Naive B cell (primary cell): Measurements from ENCODE around the gene HOXC10. TPM values are rescaled to one million over a fixed set of nuclear protein-coding genes. Genes with fewer than 3 reads are reported as not detected.
A peak's percentile ranks its signal among the peaks of the same experiment; 100 is the strongest.

Experiments used
- ATAC-seq, 2 donors: fragments of 150-1000 bp; cut with Tn5 transposase; 2 replicates each; pipeline ENCODE4 v1.10.0; 2021; ENCODE audit warnings: low read depth in 2 of 2, mild to moderate bottlenecking in 2 of 2, moderate library complexity in 2 of 2
- DNase-seq: peaks from one replicate; pipeline ENCODE4 v3.0.0; 2022
- H3K27ac Mint-ChIP-seq, 6 donors: one replicate each; pipeline ENCODE4 v1.8.0; 2020 to 2022; ENCODE audit warnings: mild to moderate bottlenecking in 6 of 6, mixed read lengths in 6 of 6, moderate library complexity in 5 of 6, inconsistent platforms in 2 of 6
- H3K27me3 Mint-ChIP-seq, 3 donors: one replicate each; pipeline ENCODE4 v1.8.0; 2021 to 2022; ENCODE audit warnings: mixed read lengths in 3 of 3, mild to moderate bottlenecking in 1 of 3
- H3K36me3 Mint-ChIP-seq, 2 donors: one replicate each; pipeline ENCODE4 v1.8.0; 2020 to 2022; ENCODE audit warnings: mixed read lengths in 2 of 2, inconsistent platforms in 1 of 2, mild to moderate bottlenecking in 1 of 2
- H3K4me1 Mint-ChIP-seq, 3 donors: one replicate each; pipeline ENCODE4 v1.8.0; 2020 to 2022; ENCODE audit warnings: mixed read lengths in 3 of 3, inconsistent platforms in 1 of 3, mild to moderate bottlenecking in 1 of 3, moderate library complexity in 1 of 3
- H3K4me3 Mint-ChIP-seq, 8 donors: one replicate each; pipeline ENCODE4 v1.8.0; 2020 to 2022; ENCODE audit warnings: mild to moderate bottlenecking in 8 of 8, mixed read lengths in 8 of 8, moderate library complexity in 8 of 8, inconsistent platforms in 2 of 8
- H3K9me3 Mint-ChIP-seq, 7 donors: one replicate each; pipeline ENCODE4 v1.8.0; 2020 to 2022; ENCODE audit warnings: mixed read lengths in 7 of 7, mild to moderate bottlenecking in 5 of 7, inconsistent platforms in 2 of 7, moderate library complexity in 1 of 7
- polyA plus RNA-seq, 6 donors: library from polyadenylated mRNA; unstranded; fragments of 300-500 nt; fragmentation: Illumina TruSeq; gene quantifications; one replicate each; pipeline ENCODE4 v1.2.3, GENCODE V29; 2021; ENCODE audit warnings: low read depth in 6 of 6

Gene HOXC10
- polyA plus RNA-seq, 6 donors from 2014 or later: not detected

DNA sequence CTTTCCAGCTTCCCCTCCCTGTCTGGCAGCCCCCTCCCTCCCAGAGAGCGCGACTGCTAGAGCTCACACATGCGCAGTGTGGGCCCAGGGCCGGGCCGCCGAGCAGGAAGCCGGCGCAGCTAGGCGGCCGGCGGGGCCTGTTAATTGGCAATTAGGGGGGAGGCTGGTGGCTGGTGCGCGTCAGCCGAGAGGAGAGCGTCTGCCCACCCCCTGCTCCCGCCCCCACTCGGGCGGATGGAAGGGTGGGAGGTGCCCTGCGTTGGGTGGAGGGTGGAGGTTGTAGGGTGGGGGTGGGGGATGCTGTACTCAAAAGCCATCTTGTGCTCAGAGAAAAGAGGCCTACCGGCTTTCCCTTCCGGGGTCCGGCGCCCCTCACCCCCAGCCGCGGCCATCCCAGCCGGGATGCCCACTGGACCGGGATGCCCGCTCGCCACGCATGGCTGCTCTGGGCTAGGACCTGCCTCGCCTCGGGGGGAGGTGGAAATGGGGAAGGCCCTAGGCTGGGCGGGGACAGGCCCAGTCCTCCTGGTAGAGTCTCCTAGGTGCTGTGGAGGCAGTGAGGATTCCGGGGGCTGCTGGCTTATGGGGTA lies 33.0 kb downstream of the HOXC10 start:
- DNase-seq: peak; percentile 67
- Mint-ChIP-seq H3K4me3 (peak overlapping the region; percentile 61 to 94 (median 86)), H3K27ac (peak overlapping the region in 3 of 6 donors; percentile 31 to 88 (median 53)), H3K9me3 (peaks cover 0 to 12% (median 3%) of the 10 kb centered on the region in 7 donors), H3K27me3 (peaks cover 66 to 84% (median 82%) of the 10 kb centered on the region in 3 donors), H3K36me3 (no peaks in the 10 kb centered on the region), H3K4me1 (peaks cover 22 to 36% (median 25%) of the 10 kb centered on the region in 3 donors)
- peak; percentile 78 for ATAC-seq

- peaks cover 22 to 36% (median 25%) of the 10 kb centered on the region in 3 donors for H3K4me1 Mint-ChIP-seq
- peaks cover 0 to 12% (median 3%) of the 10 kb centered on the region in 7 donors for H3K9me3 Mint-ChIP-seq
- H3K27ac Mint-ChIP-seq: peak overlapping the region in 3 of 6 donors; percentile 31 to 88 (median 53)
- peak overlapping the region; percentile 61 to 91 (median 78) for H3K4me3 Mint-ChIP-seq
- no peak for DNase-seq
- H3K36me3 Mint-ChIP-seq: no peaks in the 10 kb centered on the region
- H3K27me3 Mint-ChIP-seq: peaks cover 66 to 84% (median 82%) of the 10 kb centered on the region in 3 donors
- no peak for ATAC-seq
These were observed 33.6 kb downstream of the HOXC10 start for GRCh38 chr12:54018468-54018984.

GRCh38 chr12:54019091-54019811 lies 34.3 kb downstream of the HOXC10 start:
- no peak for ATAC-seq
- Mint-ChIP-seq H3K4me3 (peak overlapping the region; percentile 41 to 76 (median 60)), H3K27ac (peak overlapping the region in 3 of 6 donors; percentile 71 to 93 (median 89))

GRCh38 chr12:54019924-54020590 lies 35.1 kb downstream of the HOXC10 start:
- DNase-seq (no peak), ATAC-seq (no peak)
- peaks cover 66 to 83% (median 82%) of the 10 kb centered on the region in 3 donors for H3K27me3 Mint-ChIP-seq
- peaks cover 18 to 28% (median 21%) of the 10 kb centered on the region in 3 donors for H3K4me1 Mint-ChIP-seq
- H3K36me3 Mint-ChIP-seq: no peaks in the 10 kb centered on the region
- peak overlapping the region in 5 of 8 donors; percentile 29 to 76 (median 46) for H3K4me3 Mint-ChIP-seq
- peaks cover 0 to 9% (median 3%) of the 10 kb centered on the region in 7 donors for H3K9me3 Mint-ChIP-seq
- peak overlapping the region in 1 of 6 donors; percentile 89 for H3K27ac Mint-ChIP-seq

More at GRCh38 chr12:54019091-54019811, 34.3 kb downstream of the HOXC10 start:
- H3K9me3 Mint-ChIP-seq: peaks cover 0 to 12% (median 3%) of the 10 kb centered on the region in 7 donors
- DNase-seq: no peak
- no peaks in the 10 kb centered on the region for H3K36me3 Mint-ChIP-seq
- H3K4me1 Mint-ChIP-seq: peaks cover 22 to 36% (median 25%) of the 10 kb centered on the region in 3 donors
- H3K27me3 Mint-ChIP-seq: peaks cover 66 to 84% (median 82%) of the 10 kb centered on the region in 3 donors

DNA sequence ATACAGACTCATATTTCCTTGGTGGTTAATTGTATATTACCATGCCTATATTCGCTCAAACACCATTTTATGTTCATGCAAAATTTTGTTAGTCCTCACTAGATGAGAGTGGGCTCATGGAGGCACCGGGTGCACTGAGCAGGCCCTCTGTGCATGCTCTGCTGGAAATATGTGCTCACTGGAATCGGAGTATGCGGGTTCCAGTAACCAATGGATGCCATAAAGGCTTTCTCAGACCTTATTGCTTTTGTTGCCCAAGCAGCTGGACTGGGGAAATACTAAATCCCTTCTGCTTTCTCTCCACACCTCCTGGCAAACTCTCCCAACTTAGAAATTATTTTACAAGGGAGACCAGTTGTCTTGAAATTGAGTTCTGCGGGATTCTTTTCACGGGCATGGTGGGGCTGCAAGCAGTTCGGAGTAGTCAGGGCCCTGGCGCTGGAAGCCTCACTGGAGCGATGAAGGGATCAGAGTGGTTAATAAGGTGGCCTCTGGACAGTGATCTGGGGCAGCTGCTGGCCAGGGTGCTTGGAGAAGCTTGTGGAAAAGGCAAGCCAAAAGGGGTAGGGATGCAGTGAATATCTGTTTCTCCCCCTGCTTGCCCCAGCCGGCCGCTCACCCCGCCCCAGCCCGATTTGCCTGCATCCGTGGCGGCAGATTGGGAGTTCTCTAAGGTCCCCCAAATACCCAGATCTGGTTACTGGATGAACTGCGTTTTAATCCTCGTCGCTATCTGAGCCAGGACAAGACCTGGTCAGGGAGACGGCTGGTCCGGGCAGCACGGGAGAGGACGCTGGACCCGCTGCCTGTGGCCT lies 35.9 kb downstream of the HOXC10 start:
- no peak overlapping the region for H3K4me3 Mint-ChIP-seq

GRCh38 chr12:54021432-54022013 lies 36.6 kb downstream of the HOXC10 start:
- H3K9me3 Mint-ChIP-seq: peaks cover 0 to 4% (median 2%) of the 10 kb centered on the region in 7 donors
- H3K4me1 Mint-ChIP-seq: peaks cover 19 to 26% (median 20%) of the 10 kb centered on the region in 3 donors
- no peak for DNase-seq
- no peaks in the 10 kb centered on the region for H3K36me3 Mint-ChIP-seq
- peak in 1 of 2 donors; percentile 30 for ATAC-seq
- H3K27me3 Mint-ChIP-seq: peaks cover 69 to 91% (median 89%) of the 10 kb centered on the region in 3 donors
- peak overlapping the region in 3 of 8 donors; percentile 1 to 49 (median 11) for H3K4me3 Mint-ChIP-seq
- no peak overlapping the region for H3K27ac Mint-ChIP-seq

More for the DNA sequence above, 35.9 kb downstream of the HOXC10 start:
- Mint-ChIP-seq H3K36me3 (no peaks in the 10 kb centered on the region), H3K4me1 (peaks cover 18 to 26% (median 19%) of the 10 kb centered on the region in 3 donors), H3K27ac (no peak overlapping the region), H3K9me3 (peaks cover 0 to 4% (median 3%) of the 10 kb centered on the region in 7 donors), H3K27me3 (peaks cover 65 to 84% (median 82%) of the 10 kb centered on the region in 3 donors)
- DNase-seq: no peak
- no peak for ATAC-seq

- ATAC-seq (no peak), DNase-seq (no peak)
- Mint-ChIP-seq H3K4me1 (peaks cover 12 to 22% (median 17%) of the 10 kb centered on the region in 3 donors), H3K27me3 (peaks cover 72 to 93% (median 92%) of the 10 kb centered on the region in 3 donors), H3K36me3 (no peaks in the 10 kb centered on the region), H3K27ac (no peak overlapping the region), H3K4me3 (peak overlapping the region in 1 of 8 donors; percentile 22), H3K9me3 (peaks cover 0 to 3% (median 0%) of the 10 kb centered on the region in 7 donors)
These were observed 38.3 kb downstream of the HOXC10 start for GRCh38 chr12:54022960-54023884.

DNA sequence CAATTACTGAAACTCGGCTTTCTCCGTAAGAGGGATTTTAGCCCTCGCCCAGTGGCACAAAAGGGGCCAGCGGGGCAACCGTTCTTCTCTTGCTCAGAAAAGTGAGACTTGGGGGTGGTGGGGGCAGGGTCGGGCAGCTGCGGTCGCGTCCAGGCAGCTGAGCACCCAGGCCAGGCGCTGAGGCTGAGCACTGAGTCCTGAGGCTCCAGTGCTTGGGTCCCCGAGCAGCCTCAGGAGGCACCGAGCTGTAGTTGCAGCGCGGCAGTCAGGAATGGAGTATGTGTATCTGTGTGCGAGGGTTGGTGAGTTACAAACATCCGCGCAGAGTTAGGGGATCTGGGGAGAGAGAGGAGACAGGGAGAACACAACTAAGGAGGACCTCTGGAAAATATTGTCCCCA lies 39.2 kb downstream of the HOXC10 start:
- Mint-ChIP-seq H3K4me3 (no peak overlapping the region), H3K4me1 (peaks cover 13 to 23% (median 21%) of the 10 kb centered on the region in 3 donors)

DNA sequence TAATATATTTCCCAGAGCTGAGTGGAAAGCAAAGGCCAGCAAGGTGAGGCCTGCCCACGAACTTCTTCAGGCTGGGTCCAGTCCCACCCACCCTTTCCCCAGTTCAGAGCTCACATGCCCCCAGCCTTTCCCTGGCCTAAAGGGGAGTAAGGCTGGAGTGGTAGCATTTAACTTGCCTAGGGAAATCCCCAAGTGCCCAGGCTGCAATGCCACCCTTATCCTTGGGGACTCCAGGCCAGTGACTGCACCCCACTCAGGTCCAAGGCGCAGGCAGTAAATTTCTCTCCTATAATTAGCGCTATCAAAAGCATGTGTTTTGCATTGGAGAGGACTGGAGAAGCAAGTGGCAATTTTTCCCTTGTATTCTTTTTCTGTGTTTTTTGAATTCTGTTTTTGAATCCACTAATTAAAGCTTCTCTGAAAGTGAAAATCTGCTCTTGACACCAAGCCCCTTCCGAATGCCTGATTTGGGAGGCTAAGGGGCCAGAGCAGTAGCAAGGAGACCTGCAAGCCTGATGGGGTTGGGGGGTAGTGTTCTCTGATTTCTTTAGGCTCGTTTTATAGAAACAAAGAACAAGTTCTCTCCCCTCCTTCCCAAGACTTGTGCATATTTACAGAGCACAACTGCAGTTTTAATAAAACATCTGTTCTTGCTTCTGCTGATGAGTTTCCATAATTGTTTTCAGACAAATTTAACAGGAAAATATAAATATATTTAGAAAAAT lies 39.8 kb downstream of the HOXC10 start:
- H3K27me3 Mint-ChIP-seq: peaks cover 80 to 95% (median 93%) of the 10 kb centered on the region in 3 donors
- no peaks in the 10 kb centered on the region for H3K36me3 Mint-ChIP-seq
- H3K4me3 Mint-ChIP-seq: no peak overlapping the region
- peaks cover 0 to 5% (median 0%) of the 10 kb centered on the region in 7 donors for H3K9me3 Mint-ChIP-seq
- ATAC-seq (no peak), DNase-seq (no peak)
- H3K27ac Mint-ChIP-seq: no peak overlapping the region
- peaks cover 12 to 24% (median 18%) of the 10 kb centered on the region in 3 donors for H3K4me1 Mint-ChIP-seq

More for the DNA sequence above, 39.2 kb downstream of the HOXC10 start:
- DNase-seq (no peak), ATAC-seq (no peak)
- Mint-ChIP-seq H3K9me3 (peaks cover 0 to 3% (median 0%) of the 10 kb centered on the region in 7 donors), H3K36me3 (no peaks in the 10 kb centered on the region), H3K27me3 (peaks cover 79 to 97% (median 94%) of the 10 kb centered on the region in 3 donors), H3K27ac (peak overlapping the region in 1 of 6 donors; percentile 50)

DNA sequence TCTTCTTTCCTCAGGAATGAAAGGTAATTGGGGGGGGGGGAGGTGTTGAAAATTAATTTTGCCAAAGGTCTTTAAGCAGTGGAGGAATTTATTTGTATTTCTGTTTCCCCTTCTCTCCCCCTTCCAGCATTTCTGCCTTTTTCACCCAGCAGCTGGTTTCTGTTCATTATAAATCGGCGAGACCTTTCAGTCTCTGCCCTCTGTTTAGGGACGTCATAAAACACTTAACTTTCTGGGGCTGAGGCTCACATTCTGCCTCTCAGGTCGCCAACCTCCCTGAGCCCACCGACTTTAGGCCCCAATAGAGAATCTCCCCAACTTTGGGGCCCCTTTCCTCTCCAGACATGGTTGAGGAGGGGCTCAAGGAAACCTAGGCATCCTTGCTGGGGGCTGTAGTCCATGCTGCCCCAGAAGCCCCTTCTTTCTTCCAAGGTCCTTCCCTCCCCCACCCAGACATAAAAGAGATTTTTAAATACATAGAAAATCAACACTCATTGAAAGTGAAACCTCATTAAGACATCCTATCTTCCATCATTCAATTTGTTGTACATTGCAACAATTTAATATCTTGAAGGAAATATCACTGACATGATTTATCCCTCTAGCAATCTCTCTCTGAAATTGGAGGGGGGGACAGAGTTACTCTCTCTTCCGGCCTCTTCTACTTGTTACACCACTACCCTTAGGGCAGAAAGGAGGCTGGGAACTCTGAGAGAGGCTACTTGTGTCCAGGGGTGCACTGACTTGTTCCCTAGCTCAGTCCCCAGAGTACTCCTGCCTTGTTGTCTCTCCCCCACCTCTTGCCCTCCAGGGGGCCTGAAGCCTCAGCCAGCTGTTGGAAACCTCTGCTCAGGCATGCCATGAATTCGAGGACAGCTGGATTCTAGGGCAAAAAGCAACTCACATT lies 40.8 kb downstream of the HOXC10 start:
- H3K4me1 Mint-ChIP-seq: peaks cover 12 to 22% (median 14%) of the 10 kb centered on the region in 3 donors
- H3K36me3 Mint-ChIP-seq: no peaks in the 10 kb centered on the region
- H3K9me3 Mint-ChIP-seq: peaks cover 0 to 3% (median 0%) of the 10 kb centered on the region in 7 donors
- H3K4me3 Mint-ChIP-seq: no peak overlapping the region
- peaks cover 81 to 95% (median 93%) of the 10 kb centered on the region in 3 donors for H3K27me3 Mint-ChIP-seq
- DNase-seq (no peak), ATAC-seq (no peak)
- H3K27ac Mint-ChIP-seq: no peak overlapping the region
